Panc1 (cell line): ENCODE measurements around the gene KIF18B. TPM values are rescaled to one million over a fixed set of nuclear protein-coding genes. Genes with fewer than 3 reads are reported as not detected.

ENCODE experiments used
- ATAC-seq: fragments of 200-7000 bp; cut with Tn5 transposase; 2 replicates; pipeline ENCODE4 v1.9.1; 2020; ENCODE audit warnings: mild to moderate bottlenecking, moderate library complexity
- BruUV-seq: library from RNA; stranded (reverse); fragments of 400-500 nt; replicated peaks from 2 replicates; lab custom pipeline; 2021; lab: Mats Ljungman, UMichigan
- CTCF ChIA-PET: fragments of 300-600 bp; sonication (Branson Sonifier 250); formaldehyde crosslinking; loops from one replicate; lab custom pipeline; 2022; ENCODE audit warnings: antibody characterized with exemption; lab: Charles Lee
- POLR2A ChIA-PET: fragments of 300-600 bp; sonication (Branson Sonifier 250); formaldehyde crosslinking; loops from one replicate; lab custom pipeline; 2022; ENCODE audit warnings: antibody characterized with exemption; lab: Charles Lee
- DNase-seq: peaks from one replicate; pipeline ENCODE4 v3.0.0-alpha.2; 2010; ENCODE audit warnings: low read depth, low spot score
- H3K27ac ChIP-seq: 2 replicates; pipeline ENCODE4 v1.5.1; 2011; ENCODE audit warnings: mild to moderate bottlenecking, low read length, inconsistent platforms
- H3K27me3 ChIP-seq: fragments of 200-500 bp; sonication (Bioruptor generic); 2 replicates; pipeline ENCODE4 v1.6.0; 2014; ENCODE audit warnings: low read length, inconsistent platforms; ENCODE audit not compliant: control insufficient read depth, insufficient read depth
- H3K36me3 ChIP-seq: fragments of 200-500 bp; sonication (Bioruptor generic); 2 replicates; pipeline ENCODE4 v1.5.1; 2014; ENCODE audit warnings: inconsistent platforms, mild to moderate bottlenecking, low read length, moderate library complexity; ENCODE audit not compliant: control insufficient read depth, insufficient read depth
- H3K4me1 ChIP-seq: 2 replicates; pipeline ENCODE4 v1.5.1; 2011; ENCODE audit warnings: inconsistent platforms, mild to moderate bottlenecking, low read length, moderate library complexity; ENCODE audit not compliant: control insufficient read depth, insufficient read depth
- H3K4me3 ChIP-seq, 2 experiments: 2 replicates each; pipeline ENCODE4 v1.5.1; 2011 to 2012; ENCODE audit warnings: low read depth in 2 of 2, low read length in 2 of 2, mild to moderate bottlenecking in 2 of 2, inconsistent platforms in 1 of 2, moderate library complexity in 1 of 2
- H3K9me3 ChIP-seq: fragments of 200-500 bp; sonication (Bioruptor generic); 2 replicates; pipeline ENCODE4 v1.5.1; 2014; ENCODE audit warnings: low read depth, mild to moderate bottlenecking, inconsistent platforms, low read length, moderate library complexity; ENCODE audit not compliant: control insufficient read depth, insufficient read depth
- POLR2AphosphoS5 ChIP-seq: IDR thresholded peaks from 2 replicates; pipeline ENCODE4 v1.6.1; 2012; ENCODE audit warnings: mild to moderate bottlenecking, low read depth, low read length, moderate library complexity
- SIN3A ChIP-seq: IDR thresholded peaks from 2 replicates; pipeline ENCODE4 v1.6.1; 2012; ENCODE audit warnings: low read depth, mild to moderate bottlenecking, low read length, moderate library complexity, borderline replicate concordance; ENCODE audit not compliant: insufficient read depth
- TCF7L2 ChIP-seq: IDR thresholded peaks from 2 replicates; pipeline ENCODE4 v1.6.1; 2011; ENCODE audit warnings: mild to moderate bottlenecking, low read depth, low read length, inconsistent platforms
- in situ Hi-C: cut with HindIII; loops from 2 replicates; pipeline ENCODE4 v1.10.0; 2016; ENCODE audit warnings: low sequenced_read_pairs, low pct_unique_long_range_greater_than_20kb
- intact Hi-C: fragments of 100-400 bp; cut with micrococcal nuclease; formaldehyde crosslinking; loops from one replicate; pipeline ENCODE4 v1.10.0; 2022; ENCODE audit not compliant: unreplicated experiment
- total RNA-seq: library from RNA; stranded (reverse); gene quantifications from one replicate; pipeline ENCODE4 v1.2.1, GENCODE V29; 2021; ENCODE audit not compliant: unreplicated experiment
- TF ChIP-seq, protein P1 (sequence below), 2 experiments: IDR thresholded peaks; 2 replicates each; pipeline ENCODE4 v1.6.1; 2011 to 2012; ENCODE audit warnings: low read depth in 2 of 2, control low read depth in 1 of 2, low read length in 1 of 2, mild to moderate bottlenecking in 1 of 2, moderate library complexity in 1 of 2; ENCODE audit not compliant: insufficient read depth in 1 of 2
- TF ChIP-seq, protein P2 (sequence below): fragments of 450-650 bp; IDR thresholded peaks from 2 replicates; pipeline ENCODE4 v1.5.1; 2017; ENCODE audit warnings: mild to moderate bottlenecking

KIF18B gene
- total RNA-seq, 1 experiment from 2014 or later, result 31.3 TPM

DNA sequence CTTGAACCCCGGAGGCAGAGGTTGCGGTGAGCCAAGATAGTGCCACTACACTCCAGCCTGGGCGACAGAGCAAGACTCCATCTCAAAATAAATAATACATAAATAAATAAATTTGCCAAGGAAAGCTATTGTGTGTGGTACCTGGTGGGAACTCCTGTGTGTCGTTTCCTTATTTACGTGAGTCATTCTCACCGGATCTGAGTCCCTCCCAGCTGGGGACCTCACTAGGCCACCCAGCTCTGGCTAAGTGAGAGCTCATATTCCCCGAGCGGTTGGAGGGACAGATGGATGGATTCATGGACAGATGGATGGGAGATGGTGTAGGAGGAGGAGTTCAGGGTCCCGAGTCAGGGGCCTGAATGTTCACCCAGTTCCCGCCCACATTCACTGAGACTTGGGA is 43.4 kb upstream of the KIF18B start:
- intact Hi-C loops (no loop called here), in situ Hi-C loops (no loop called here)
- no peak overlapping the region for H3K27ac ChIP-seq
- no peaks in the 10 kb centered on the region for H3K27me3 ChIP-seq
- ChIA-PET POLR2A (no interaction called here), CTCF (no interaction called here)
- no peaks in the 10 kb centered on the region for H3K9me3 ChIP-seq
- H3K4me3 ChIP-seq, result no peak overlapping the region
- H3K36me3 ChIP-seq, result no peaks in the 10 kb centered on the region
- no peak for ATAC-seq
- TF ChIP-seq TCF7L2, result no peak
- TF ChIP-seq, protein P1, sequence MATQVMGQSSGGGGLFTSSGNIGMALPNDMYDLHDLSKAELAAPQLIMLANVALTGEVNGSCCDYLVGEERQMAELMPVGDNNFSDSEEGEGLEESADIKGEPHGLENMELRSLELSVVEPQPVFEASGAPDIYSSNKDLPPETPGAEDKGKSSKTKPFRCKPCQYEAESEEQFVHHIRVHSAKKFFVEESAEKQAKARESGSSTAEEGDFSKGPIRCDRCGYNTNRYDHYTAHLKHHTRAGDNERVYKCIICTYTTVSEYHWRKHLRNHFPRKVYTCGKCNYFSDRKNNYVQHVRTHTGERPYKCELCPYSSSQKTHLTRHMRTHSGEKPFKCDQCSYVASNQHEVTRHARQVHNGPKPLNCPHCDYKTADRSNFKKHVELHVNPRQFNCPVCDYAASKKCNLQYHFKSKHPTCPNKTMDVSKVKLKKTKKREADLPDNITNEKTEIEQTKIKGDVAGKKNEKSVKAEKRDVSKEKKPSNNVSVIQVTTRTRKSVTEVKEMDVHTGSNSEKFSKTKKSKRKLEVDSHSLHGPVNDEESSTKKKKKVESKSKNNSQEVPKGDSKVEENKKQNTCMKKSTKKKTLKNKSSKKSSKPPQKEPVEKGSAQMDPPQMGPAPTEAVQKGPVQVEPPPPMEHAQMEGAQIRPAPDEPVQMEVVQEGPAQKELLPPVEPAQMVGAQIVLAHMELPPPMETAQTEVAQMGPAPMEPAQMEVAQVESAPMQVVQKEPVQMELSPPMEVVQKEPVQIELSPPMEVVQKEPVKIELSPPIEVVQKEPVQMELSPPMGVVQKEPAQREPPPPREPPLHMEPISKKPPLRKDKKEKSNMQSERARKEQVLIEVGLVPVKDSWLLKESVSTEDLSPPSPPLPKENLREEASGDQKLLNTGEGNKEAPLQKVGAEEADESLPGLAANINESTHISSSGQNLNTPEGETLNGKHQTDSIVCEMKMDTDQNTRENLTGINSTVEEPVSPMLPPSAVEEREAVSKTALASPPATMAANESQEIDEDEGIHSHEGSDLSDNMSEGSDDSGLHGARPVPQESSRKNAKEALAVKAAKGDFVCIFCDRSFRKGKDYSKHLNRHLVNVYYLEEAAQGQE (IDR thresholded peaks at IDR 0.05; ENCODE audit: insufficient read depth in 1 of 2, low read depth in 2 of 2, low read length in 1 of 2), result no peak
- TF ChIP-seq, protein P2, sequence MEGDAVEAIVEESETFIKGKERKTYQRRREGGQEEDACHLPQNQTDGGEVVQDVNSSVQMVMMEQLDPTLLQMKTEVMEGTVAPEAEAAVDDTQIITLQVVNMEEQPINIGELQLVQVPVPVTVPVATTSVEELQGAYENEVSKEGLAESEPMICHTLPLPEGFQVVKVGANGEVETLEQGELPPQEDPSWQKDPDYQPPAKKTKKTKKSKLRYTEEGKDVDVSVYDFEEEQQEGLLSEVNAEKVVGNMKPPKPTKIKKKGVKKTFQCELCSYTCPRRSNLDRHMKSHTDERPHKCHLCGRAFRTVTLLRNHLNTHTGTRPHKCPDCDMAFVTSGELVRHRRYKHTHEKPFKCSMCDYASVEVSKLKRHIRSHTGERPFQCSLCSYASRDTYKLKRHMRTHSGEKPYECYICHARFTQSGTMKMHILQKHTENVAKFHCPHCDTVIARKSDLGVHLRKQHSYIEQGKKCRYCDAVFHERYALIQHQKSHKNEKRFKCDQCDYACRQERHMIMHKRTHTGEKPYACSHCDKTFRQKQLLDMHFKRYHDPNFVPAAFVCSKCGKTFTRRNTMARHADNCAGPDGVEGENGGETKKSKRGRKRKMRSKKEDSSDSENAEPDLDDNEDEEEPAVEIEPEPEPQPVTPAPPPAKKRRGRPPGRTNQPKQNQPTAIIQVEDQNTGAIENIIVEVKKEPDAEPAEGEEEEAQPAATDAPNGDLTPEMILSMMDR, result no peak
- TF ChIP-seq POLR2AphosphoS5, result no peak
- TF ChIP-seq SIN3A, result no peak
- BruUV-seq, result no TSS peak
- no peak for DNase-seq
- no peaks in the 10 kb centered on the region for H3K4me1 ChIP-seq

DNA sequence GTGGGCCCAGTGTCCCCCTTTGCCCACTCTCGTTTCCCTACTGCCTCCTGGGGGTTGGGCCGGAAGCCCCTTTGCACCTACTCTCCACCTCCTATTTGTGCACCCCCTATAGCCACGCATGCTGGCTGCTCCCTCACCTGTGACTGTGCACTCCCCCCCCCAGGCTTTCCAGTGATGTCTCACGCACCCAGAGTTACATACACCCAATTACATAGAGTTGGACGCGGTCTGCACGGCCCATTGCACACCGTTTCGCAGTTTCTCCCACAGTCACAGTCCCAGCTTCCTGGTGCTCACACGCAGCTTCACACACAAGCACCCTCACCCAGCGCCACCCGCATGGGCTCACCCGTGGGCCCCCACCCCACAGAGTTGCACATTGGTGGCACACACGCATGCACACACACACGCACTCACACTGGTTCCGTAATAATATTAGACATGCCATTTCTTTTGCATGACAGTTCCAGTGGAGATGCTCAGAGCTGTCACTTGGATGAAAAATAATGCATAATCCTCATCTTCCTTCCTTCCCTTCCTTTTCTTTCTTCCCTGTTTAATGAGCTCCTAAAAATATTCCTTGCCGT is 42.1 kb upstream of the KIF18B start:
- TF ChIP-seq, protein P1 (IDR thresholded peaks at IDR 0.05; ENCODE audit: insufficient read depth in 1 of 2, low read depth in 2 of 2, low read length in 1 of 2), result no peak
- no peak for TF ChIP-seq TCF7L2

More for the DNA sequence above, 42.1 kb upstream of the KIF18B start:
- in situ Hi-C loops (no loop called here), intact Hi-C loops (no loop called here)
- ATAC-seq (no peak), DNase-seq (no peak)
- no peaks in the 10 kb centered on the region for H3K36me3 ChIP-seq
- ChIA-PET CTCF (no interaction called here), POLR2A (no interaction called here)
- H3K4me1 ChIP-seq, result no peaks in the 10 kb centered on the region
- no peak overlapping the region for H3K4me3 ChIP-seq
- no peak overlapping the region for H3K27ac ChIP-seq
- H3K27me3 ChIP-seq, result no peaks in the 10 kb centered on the region
- no peaks in the 10 kb centered on the region for H3K9me3 ChIP-seq
- no TSS peak for BruUV-seq
